HL-60 (cell line): ENCODE data around the gene ZNF76.

Source experiments
- CTCF ChIP-seq: IDR thresholded peaks from one replicate; pipeline ENCODE4 v1.5.1; 2011; ENCODE audit warnings: low read length, control low read depth, inconsistent platforms; ENCODE audit not compliant: insufficient read depth
- GABPA ChIP-seq: IDR thresholded peaks from 2 replicates; pipeline ENCODE4 v1.6.1; 2012; ENCODE audit warnings: low read depth
- SPI1 ChIP-seq: IDR thresholded peaks from 2 replicates; pipeline ENCODE4 v1.6.1; 2012; ENCODE audit warnings: low read depth, mild to moderate bottlenecking, borderline replicate concordance
- TF ChIP-seq, protein P1 (sequence below): IDR thresholded peaks from 2 replicates; pipeline ENCODE4 v1.6.1; 2012; ENCODE audit warnings: low read depth; ENCODE audit not compliant: insufficient replicate concordance

DNA sequence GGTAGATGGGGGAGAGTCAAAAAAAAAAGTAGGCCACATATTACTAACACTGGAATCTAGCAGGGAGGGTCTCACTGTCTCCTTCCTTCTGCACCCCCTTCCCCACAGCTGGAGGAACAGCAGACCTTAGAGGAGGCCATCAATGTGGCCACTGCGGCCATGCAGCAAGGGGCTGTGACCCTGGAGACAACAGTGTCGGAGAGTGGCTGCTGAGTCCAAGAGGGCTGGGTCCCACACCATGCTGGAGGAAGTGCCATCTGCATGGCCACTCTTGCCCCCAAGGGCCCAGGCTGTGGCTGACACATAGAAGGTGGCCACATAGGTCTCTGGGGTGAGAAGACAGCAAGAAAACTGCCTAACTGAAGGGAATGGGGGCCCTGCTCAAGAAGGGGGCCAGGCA, 35.5 kb downstream of the ZNF76 start:
- no peak for TF ChIP-seq SPI1
- TF ChIP-seq CTCF, result no peak
- TF ChIP-seq, protein P1, sequence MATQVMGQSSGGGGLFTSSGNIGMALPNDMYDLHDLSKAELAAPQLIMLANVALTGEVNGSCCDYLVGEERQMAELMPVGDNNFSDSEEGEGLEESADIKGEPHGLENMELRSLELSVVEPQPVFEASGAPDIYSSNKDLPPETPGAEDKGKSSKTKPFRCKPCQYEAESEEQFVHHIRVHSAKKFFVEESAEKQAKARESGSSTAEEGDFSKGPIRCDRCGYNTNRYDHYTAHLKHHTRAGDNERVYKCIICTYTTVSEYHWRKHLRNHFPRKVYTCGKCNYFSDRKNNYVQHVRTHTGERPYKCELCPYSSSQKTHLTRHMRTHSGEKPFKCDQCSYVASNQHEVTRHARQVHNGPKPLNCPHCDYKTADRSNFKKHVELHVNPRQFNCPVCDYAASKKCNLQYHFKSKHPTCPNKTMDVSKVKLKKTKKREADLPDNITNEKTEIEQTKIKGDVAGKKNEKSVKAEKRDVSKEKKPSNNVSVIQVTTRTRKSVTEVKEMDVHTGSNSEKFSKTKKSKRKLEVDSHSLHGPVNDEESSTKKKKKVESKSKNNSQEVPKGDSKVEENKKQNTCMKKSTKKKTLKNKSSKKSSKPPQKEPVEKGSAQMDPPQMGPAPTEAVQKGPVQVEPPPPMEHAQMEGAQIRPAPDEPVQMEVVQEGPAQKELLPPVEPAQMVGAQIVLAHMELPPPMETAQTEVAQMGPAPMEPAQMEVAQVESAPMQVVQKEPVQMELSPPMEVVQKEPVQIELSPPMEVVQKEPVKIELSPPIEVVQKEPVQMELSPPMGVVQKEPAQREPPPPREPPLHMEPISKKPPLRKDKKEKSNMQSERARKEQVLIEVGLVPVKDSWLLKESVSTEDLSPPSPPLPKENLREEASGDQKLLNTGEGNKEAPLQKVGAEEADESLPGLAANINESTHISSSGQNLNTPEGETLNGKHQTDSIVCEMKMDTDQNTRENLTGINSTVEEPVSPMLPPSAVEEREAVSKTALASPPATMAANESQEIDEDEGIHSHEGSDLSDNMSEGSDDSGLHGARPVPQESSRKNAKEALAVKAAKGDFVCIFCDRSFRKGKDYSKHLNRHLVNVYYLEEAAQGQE, result no peak
- no peak for TF ChIP-seq GABPA
